Endothelial cell (in vitro differentiated cells): ENCODE results near the gene AQR. TPM values are rescaled to one million over a fixed set of nuclear protein-coding genes. Genes with fewer than 3 reads are reported as not detected.
"Not testable (repeated sequence)": the region's sequence is repeated elsewhere in the genome, so short reads cannot be mapped to it uniquely, and the experiment has no call there.

Experiments
- DNase-seq: peaks from one replicate; pipeline ENCODE4 v3.0.0; 2021; ENCODE audit warnings: low spot score
- H3K27ac Mint-ChIP-seq: one replicate; pipeline ENCODE4 v1.8.0; 2021; ENCODE audit warnings: mixed read lengths, inconsistent platforms; ENCODE audit not compliant: unreplicated experiment
- H3K27me3 Mint-ChIP-seq: one replicate; pipeline ENCODE4 v1.8.0; 2021; ENCODE audit warnings: mild to moderate bottlenecking, moderate library complexity, mixed read lengths, inconsistent platforms; ENCODE audit not compliant: unreplicated experiment
- H3K36me3 Mint-ChIP-seq: one replicate; pipeline ENCODE4 v1.8.0; 2021; ENCODE audit warnings: mild to moderate bottlenecking, low read depth, mixed read lengths, inconsistent platforms; ENCODE audit not compliant: unreplicated experiment
- H3K4me1 Mint-ChIP-seq: one replicate; pipeline ENCODE4 v1.8.0; 2021; ENCODE audit warnings: mild to moderate bottlenecking, mixed read lengths, inconsistent platforms; ENCODE audit not compliant: unreplicated experiment
- H3K4me3 Mint-ChIP-seq: one replicate; pipeline ENCODE4 v1.8.0; 2021; ENCODE audit warnings: mild to moderate bottlenecking, mixed read lengths, inconsistent platforms; ENCODE audit not compliant: unreplicated experiment
- H3K9me3 Mint-ChIP-seq: one replicate; pipeline ENCODE4 v1.8.0; 2021; ENCODE audit warnings: mixed read lengths, inconsistent platforms; ENCODE audit not compliant: unreplicated experiment
- CTCF ChIP-seq: fragments of 200-600 bp; sonication (generic); IDR thresholded peaks from one replicate; pipeline ENCODE4 v1.5.0; 2021; ENCODE audit warnings: antibody characterized with exemption; ENCODE audit not compliant: unreplicated experiment
- total RNA-seq: library from RNA; stranded (reverse); fragmentation: NEBNext Ultra II Directional; extraction: Animal tissue kit (Norgen Biotek cat#: 25700); gene quantifications from one replicate; pipeline ENCODE4 v1.2.1, GENCODE V29; 2021; ENCODE audit not compliant: unreplicated experiment

Gene AQR
- total RNA-seq, 1 donor from 2014 or later: 41.5 TPM

GRCh38 chr15:34820110-34820509 is 149.4 kb downstream of the AQR start:
- H3K27me3 Mint-ChIP-seq: no peaks in the 10 kb centered on the region
- H3K4me1 Mint-ChIP-seq: no peaks in the 10 kb centered on the region
- no peak for DNase-seq
- H3K4me3 Mint-ChIP-seq: no peak overlapping the region
- no peak overlapping the region for H3K27ac Mint-ChIP-seq
- no peaks in the 10 kb centered on the region for H3K36me3 Mint-ChIP-seq
- no peak for TF ChIP-seq CTCF
- no peaks in the 10 kb centered on the region for H3K9me3 Mint-ChIP-seq

DNA sequence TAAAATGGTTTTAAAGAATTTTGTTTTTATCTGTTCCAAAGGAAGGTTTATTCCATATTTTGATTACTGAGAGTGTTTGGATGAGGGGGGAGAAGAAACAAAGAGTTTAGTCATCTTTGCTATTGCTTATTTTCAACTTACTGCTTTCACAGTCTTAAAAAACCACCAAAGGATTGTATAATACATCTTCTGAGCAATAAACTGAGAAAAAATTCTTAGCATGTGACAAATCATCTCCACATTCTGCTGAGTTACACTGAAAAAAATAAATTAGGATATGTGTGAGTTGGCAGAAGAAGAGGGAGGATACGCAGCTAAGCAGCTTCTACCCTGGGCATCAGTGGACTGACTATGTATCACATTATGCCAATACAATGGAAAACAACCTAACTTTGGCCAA is 151.0 kb downstream of the AQR start:
- TF ChIP-seq CTCF: no peak
- DNase-seq: no peak
- Mint-ChIP-seq H3K36me3 (no peaks in the 10 kb centered on the region), H3K27me3 (no peaks in the 10 kb centered on the region), H3K9me3 (no peaks in the 10 kb centered on the region), H3K4me3 (no peak overlapping the region), H3K27ac (no peak overlapping the region), H3K4me1 (peaks cover 4% of the 10 kb centered on the region)

GRCh38 chr15:34815836-34816235 is 153.7 kb downstream of the AQR start:
- Mint-ChIP-seq H3K27ac (no peak overlapping the region), H3K9me3 (no peaks in the 10 kb centered on the region), H3K27me3 (no peaks in the 10 kb centered on the region), H3K4me3 (no peak overlapping the region), H3K36me3 (no peaks in the 10 kb centered on the region), H3K4me1 (peaks cover 5% of the 10 kb centered on the region)
- no peak for TF ChIP-seq CTCF
- DNase-seq: no peak

DNA sequence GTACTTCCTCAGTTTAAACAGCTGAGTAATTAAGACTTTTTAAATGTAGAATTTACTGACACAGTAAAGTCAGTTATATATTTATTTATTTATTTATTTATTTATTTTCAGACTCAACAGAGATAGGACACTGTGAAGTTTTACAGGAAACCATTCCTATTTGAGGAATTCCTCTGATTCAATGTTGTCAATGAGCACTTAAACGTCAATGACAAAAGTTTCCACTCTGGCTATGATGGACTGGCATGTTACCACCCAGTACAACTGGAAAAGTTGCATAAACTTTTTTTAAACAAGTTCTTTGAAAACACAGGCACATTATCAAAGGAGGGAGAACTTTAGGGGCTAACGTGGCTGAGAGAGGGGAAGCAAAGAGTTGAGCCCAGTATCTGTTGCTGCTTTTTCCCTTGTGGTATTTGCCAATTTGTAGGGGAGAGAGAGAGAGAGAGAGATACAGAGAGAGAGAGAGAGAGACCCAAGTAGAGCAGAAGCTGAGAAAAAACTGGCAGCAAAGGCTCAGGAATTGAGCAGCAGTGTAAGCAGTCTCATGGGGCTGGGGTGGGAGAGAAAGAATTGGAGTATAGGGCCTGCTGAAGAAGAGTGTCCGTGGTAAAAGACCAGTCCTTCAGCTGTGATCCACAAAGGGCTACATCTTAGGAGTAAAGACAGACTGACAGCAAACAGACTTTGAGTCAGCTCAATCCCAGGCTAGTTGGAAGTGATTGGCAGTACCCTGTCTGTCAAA is 155.9 kb downstream of the AQR start:
- no peaks in the 10 kb centered on the region for H3K9me3 Mint-ChIP-seq

DNA sequence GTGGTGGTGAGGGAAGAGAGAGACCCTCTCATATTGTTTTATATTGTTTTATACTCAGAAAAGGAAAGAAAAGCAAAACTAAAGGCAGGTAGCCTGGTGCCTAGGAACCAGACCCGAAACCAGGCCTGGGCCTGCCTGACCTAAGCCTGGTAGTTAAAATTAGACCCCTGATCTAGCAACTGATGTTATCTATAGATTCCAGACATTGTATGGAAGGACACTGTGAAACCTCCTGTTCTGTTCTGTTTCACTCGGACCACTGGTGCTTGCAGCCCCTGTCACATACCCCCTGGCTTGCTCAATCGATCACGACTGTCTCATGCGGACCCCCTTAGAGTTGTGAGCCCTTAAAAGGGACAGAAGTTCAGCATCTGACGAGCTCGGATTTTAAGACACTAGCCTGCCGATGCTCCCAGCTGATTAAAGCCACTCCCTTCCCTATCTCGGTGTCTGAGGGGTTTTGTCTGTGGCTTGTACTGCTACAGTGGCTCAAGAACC is 156.6 kb downstream of the AQR start:
- H3K36me3 Mint-ChIP-seq, DNase-seq, H3K27me3 Mint-ChIP-seq, H3K27ac Mint-ChIP-seq, H3K4me1 Mint-ChIP-seq, H3K9me3 Mint-ChIP-seq, H3K4me3 Mint-ChIP-seq: not testable (repeated sequence)

More for the DNA sequence above, 155.9 kb downstream of the AQR start:
- H3K4me3 Mint-ChIP-seq: no peak overlapping the region
- TF ChIP-seq CTCF: no peak
- DNase-seq: no peak
- no peak overlapping the region for H3K27ac Mint-ChIP-seq
- H3K4me1 Mint-ChIP-seq: peaks cover 5% of the 10 kb centered on the region
- no peaks in the 10 kb centered on the region for H3K27me3 Mint-ChIP-seq
- H3K36me3 Mint-ChIP-seq: no peaks in the 10 kb centered on the region
